Putamen (tissue), 1 donor: Measurements from ENCODE around the gene UBE2O.

Experiments used
- DNase-seq: peaks from one replicate; pipeline ENCODE4 v3.0.0-alpha.2; 2016; ENCODE audit warnings: low spot score

UBE2O gene

DNA sequence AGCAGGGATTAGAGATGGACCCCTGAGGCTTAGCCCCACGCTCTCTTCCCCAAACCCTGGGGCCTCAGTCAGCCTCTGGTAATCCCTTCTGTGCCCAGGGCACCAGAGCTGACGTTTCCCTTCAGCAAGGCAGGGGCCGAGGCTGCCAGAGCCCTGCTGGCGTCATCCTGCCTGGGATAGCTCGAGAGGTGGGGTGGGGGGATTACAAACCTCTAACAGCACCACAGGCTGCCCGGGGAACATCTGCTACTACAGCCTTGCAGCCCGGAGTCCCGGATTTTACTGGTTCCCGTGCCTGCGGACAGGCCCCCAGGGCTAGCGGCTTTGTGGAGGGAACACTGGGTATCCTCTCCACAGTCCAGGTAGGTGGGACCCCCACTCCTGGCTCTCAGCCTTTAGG is 14.4 kb upstream of the UBE2O start, which contains the start of gene AANAT:
AANAT (plus strand) TSS at position 238 of the 400 bp plus-strand sequence. CDS start 1,144 bp downstream, outside the sequence.
- DNase-seq: no peak

DNA sequence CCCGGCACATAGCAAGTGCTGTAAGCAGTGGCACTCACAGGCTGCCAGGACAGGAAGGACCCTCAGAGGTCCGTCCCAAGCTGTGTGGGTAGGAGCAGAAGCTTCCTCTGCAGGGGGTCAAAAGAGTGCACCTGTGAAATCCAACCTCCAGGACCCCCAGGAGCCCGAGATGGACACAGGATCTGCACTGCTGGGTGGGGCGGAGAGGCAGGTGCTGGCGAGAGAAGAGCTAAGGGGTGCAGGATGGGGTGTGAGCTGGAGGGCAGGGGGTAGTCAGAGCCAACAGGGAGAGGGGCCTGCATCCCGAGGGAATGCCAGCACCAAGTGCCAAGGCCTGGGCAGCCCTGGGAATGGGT is 13.8 kb upstream of the UBE2O start:
- DNase-seq: no peak

DNA sequence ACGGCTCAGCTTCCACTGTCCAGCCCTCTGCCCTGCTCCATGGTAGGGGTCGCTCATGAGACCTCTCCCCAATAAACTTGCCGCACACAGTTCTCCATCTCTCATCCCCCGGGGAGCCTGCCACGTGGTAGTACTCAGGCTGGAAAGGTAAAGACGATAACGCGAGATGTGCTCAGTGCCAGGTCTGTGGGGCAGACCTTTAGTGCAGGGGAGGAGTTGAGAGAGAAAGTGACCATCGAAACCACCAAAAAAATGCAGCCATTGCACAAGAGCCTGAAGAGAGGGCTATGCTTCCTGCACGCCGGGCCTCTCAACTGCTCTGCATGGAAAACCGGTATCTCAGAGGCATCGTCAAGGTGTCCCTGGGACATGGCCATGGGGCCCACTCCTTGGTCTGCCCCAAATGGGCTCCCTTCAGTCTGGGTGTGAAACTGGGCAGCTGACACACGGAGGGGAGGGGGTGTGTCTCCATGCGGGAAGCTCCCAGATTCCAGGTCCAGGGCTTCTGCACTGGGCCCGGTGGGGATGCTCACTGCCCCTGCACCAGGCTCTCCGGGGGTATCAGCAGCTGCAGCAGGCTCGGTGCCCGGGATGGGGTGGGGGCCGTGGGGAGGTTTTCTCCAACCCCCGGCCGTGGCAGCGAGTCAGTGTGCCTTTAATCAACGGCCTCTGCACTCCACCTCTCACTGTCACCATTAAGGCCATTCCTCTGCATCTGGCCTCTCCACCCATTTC is 9.8 kb upstream of the UBE2O start:
- DNase-seq: no peak

DNA sequence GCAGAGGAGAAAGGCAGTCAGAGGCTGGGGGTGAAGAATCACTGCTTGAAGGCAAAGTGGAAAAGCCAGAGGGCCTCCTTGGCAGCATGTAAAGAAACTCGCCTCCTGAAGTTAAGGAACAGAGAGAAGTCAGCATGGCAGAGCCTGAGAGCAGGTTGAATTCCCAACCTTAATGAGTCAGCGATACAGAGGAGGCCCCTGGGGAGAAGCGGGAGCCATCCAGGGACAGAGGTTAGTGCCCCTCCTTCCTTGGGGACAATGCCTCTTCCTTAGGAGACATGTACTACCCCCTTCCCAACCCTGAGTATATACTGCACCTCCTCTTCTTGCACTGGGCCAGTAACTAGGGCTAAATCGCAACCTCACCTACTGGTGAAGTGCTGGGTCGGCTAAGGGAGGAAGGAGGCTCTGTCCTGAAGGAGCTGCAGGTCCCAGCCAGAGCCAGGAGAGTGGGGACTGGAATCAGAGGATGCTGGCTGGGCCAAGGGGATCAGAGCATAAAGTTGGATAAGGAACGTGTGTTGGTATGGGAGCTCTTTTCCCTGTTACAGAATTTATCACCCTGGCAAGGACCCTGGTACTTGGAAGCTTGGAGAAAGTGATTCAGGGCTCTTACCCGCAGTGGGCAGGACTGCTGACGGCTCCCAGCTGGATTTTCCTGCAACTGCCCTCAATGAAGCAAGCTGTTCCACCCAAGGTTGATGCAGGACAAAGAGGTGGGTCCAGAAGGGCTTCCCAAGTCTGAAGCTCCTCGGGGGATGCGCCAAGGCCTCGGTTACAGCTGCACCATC is 9.0 kb upstream of the UBE2O start:
- no peak for DNase-seq

DNA sequence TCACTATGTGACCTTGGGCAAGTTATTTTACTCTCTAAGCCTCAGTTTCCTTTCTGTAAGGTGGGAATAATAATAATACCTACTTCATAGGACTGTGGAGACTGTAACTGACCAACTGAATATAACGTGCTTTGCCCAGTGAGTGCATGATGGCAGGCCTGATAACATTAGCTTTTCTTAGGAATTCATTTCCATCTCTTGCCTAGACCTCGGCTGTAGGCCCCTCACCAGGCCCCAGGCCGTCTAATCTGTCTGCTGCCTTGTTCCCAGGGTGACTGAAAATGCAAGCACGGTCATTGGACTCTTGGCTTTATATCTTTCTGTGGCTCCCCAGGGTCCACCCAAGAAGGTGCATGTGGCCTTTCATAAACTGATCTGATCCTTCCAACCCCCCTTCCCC is 6.7 kb upstream of the UBE2O start:
- no peak for DNase-seq

DNA sequence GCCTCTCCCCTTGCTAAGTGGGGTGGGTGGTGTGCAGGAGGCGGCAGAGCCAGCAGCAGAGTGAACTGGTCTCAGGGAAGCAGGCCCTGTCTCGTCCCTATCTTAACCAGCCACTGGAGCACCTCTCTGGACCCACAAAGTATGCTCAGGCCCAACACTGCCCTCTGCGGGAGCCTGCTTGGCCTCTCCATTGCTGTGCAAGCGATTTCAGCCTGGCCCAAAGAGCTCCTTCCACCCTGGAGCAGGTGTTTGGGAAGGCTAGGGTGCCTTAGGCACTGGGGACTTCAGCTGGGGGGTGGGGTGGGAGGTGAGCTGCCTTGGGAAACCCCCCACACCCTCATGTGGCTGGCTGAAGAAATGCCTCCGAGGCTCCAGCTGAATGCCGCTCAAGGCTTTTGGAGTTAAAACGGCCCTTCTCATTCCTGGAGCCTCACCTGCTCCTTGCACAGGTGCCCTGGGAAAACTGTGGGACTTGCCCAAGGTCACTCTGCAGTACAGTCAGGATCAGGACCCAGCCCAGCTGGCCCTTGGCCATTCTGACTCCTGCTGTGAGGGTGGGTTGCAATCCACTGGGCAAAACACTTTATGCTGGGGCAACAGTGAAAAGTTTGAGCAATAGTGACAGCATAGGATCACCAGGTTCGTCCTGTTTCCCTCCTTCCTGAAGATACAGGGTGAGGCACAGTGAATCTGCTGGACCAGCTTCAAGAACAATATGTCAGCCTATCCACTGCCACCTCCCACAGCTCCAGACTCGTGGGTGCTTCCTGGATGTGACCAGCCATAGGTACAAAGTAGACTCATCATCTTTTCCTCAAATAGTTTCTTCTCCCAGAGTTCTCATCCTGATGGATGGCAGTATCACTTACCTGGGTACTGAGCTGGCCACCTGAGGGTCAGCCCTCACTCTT is 5.9 kb upstream of the UBE2O start:
- DNase-seq: no peak

DNA sequence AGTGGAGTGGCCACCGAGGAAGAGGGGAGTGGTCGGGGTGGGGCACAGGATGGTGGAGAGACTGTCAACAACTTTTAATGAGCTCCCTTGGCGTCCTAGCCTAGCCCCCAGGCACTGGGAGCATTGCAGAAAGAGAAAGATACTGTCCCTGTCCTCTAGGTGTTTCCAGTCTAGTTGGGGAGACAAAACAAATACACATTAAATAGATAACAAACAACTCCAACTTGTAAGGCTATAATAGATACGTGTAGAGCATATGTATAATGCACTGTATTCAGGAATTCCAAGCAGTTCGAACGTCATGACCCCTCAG is 435 bp upstream of the UBE2O start:
- DNase-seq: no peak

DNA sequence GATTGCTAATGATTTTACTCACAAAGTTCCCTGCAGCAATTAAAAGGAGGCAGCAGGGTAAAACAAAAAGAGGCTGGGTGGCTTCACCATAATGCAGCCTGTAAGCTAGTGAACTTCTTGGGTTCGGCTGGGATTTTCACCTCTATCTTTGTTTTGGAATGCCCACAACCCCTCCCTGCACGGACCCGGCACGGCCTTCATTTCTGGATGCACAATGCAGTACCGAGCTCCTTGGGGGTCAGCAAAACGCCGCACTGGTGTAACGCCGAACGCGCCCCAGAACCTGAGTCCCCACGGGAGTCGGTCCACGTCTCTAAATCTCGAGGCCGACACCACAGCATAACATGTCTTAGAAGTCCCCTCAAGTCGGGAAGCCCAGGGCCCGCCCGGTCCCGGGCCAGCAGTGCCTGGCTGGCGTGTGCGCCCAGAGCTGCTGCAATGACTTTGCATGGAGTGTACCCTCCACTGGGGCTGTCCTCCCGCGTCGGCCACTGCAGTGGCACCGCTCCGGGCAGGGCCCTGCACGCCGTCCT is 759 bp downstream of the UBE2O start:
- DNase-seq: no peak

DNA sequence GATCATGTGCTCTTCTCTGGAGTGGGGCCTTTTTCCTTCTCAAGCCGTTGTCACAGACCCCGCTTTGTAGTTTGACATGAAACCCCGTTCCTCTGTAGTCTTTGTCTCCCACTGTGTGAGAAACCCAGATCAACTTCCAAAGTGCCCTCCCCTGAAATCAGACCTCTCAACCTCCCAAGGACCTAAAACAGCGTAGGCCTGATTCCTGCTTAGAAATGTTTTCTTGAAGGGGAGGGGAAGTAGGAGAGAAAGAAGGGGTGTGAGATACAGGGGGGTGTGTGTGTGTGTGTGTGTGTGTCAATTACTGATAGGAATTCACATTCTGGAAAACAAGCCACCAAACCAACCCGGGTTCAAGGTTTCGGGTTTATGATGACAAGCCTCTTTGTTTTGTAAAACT is 1.4 kb downstream of the UBE2O start:
- no peak for DNase-seq

DNA sequence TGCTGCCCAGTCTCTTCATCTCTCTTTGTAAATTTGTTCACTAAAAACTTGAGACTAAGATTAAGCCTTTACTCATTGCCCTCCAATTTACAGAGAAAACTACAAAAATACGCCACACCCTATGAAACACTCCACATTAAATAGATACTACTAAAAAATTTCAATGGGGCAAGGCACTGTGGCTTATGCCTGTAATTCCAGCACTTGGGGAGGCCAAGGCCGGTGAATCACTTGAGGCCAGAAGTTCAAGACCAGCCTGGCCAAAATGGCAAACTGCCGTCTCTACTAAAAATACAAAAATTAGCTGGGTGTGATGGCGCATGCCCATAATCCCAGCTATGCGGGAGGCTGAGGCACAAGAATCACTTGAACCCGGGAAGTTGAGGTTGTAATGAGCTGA is 3.8 kb downstream of the UBE2O start:
- no peak for DNase-seq

DNA sequence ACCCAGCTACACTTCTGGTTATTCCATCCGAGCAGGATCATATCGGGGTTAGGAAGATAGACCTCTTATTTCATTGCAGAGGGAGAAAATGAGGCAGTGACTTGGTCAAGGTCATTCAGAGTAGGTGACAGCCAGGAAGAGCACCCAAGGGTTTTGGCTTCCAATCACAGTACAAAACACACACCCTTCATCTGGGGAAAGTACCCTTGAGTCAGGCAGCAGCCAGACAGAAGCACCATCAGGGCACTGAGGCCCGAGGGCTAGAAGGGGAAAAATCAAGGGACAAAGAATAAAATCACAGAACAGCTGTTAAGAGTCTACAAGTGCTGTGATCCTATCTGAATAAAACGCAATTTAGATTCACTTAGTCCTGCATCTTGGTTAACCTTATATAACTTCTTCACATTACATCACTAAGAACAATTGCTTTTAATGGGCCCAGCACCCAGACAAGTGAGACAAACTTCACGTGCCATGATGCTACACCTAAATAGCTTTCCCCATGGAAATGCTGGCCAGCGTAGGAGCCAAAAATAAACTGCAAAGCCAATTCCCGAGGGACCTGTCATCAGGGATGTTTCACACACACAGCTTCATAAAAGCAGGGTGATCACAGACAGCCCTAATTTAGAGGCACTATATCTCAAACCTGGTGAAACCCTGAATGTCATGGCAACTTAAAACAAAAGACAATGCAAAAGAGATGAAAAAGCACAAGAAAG is 4.9 kb downstream of the UBE2O start:
- no peak for DNase-seq

DNA sequence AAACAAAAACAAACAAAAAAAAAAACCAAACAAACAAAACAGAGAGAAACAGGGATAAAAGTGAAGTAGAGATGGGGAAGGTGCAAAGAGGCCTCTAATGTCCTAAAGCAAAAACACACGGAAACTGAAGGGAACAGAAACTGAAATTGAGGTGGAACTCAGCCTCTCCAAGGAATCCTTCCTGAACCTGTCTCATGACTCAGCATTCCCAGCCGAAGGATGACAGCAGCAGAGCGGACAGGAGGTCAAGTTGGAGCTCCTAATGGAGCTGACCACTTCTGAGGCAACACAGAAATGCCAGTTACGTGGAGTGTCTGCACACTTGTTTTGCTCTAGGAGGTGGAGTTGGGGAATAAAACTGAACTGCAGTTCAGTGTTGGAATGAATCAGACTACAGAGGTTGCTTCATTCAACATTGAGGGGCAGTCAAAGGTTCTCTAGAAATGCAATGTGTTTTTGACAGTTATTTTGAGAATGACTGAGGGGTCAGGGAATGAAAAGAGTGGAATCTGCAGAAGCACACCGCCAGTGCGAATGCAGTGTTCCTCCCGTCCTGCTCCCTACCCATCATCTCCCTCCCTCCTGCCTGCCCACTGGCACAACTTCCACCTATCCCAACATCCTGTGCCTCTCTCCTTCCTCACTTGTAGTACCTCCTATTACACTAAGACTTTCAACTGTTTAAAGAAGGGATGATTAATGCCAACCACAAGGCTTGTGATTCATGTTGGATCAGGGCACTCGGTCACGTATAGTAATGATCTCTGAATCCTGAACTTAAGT is 6.3 kb downstream of the UBE2O start:
- DNase-seq: no peak

DNA sequence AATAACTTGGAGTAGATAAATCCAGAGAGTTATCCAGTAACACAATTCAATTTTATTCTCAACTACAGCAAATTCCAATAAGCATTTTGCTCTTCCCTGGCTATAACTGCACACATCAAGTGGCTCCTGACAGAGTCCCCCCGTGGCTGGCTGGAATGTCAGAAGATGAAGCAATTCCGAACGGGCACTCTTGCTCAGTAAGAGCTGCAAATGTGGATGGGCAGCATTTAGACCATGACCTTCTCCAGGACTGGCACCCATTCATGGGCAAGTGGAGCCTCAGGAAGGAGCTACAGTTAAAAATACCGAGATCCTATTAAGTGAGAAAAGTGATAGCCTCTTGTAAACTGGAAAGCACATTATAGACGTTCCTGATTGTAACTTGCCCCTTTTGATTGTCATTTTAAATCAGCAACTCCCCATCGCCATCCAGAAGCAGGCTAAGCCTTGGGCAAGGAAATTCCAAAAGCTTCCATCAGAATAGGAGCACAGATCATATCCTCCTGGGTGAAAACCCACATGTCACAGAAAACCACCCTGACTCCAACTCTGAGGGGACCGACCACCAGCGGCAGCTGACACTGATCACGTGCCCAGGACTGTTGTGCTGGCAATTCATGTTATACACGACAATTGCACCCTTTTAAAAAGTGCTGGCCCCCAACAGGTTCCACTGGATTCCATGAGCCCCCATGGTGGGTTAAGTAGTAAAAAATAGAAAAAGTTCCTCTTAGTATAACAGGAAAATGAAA is 7.1 kb downstream of the UBE2O start:
- DNase-seq: no peak

DNA sequence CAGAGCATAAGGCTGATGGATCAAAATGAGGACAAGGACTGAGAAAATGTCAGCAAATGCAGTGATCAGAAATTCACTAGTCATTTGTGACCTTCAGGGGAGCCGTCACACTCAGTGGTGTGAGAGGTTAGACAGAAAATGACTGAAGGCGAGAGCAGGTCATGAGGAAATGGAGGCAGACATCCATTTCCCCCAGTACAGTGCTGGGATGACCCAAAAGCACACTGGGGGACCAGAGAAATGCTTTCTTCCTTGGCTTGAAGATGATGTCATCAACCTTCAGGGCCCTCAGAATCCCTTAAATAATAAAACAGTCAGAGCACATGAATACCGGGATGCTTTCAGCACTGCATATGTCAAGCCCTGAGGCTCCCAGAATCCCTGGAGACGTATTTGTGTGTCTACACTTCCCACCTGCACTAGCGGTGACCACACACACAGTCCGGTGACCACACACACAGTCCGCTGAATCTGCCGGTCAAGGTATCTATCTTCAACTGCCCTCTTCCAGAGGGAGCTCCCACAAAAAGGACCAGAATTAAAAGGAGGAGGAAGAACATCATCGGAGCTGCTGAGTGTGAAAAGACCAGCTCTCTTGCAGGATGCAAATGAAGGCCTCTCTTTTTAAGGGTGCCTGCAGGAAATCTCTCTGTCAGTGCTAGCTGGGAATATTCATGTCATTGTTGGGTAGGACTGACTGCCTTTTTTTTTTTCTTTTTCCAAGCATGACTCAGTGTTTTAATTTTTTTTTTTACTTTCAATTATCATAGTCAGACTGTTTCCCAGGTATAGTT is 8.2 kb downstream of the UBE2O start:
- DNase-seq: peak; percentile 63

DNA sequence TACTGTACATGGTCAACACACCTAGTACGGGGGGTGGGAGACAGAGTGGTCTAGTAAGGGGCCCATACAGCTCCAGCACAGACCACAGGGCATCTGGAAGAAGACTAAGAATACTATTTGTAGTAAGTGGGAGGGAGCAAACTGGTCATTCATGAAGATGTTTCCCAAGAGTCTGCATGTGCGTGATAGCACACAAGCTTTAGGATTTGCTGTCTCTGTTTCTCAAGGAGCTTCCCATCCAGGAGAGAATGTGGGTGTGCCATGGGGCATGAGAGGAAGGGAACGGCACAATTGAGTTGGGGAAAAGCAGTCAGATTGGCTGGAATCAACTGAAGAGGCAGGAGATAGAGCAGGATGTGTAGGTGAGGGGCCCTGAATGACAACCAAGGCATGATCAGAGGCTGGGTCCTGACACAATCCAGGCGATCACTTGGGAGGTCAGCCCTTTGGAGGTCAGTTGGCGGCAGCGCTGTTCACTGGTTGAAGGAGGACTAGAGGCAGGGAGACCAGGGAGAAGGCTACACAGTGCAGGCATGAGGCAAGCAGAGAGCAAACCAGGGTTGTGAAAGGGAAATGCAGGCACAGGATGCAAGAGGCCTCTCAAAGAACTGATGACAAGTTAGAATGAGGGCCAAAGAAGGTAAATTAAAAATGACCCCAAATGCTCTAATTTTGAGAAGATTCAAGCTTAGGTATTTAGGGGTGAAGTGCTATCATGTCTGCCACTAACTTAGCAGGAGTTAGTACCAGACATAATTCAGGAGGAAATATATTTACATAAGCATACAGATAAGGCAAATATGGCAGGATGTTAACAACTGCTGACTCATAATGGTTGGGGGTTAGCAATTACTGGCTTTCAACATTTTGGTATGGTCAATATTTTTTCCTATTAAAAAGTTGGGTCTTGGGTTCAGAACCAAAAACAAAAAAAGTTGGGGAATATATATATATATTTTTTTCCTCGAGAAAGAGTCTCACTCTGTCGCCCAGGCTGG is 10.3 kb downstream of the UBE2O start:
- no peak for DNase-seq

DNA sequence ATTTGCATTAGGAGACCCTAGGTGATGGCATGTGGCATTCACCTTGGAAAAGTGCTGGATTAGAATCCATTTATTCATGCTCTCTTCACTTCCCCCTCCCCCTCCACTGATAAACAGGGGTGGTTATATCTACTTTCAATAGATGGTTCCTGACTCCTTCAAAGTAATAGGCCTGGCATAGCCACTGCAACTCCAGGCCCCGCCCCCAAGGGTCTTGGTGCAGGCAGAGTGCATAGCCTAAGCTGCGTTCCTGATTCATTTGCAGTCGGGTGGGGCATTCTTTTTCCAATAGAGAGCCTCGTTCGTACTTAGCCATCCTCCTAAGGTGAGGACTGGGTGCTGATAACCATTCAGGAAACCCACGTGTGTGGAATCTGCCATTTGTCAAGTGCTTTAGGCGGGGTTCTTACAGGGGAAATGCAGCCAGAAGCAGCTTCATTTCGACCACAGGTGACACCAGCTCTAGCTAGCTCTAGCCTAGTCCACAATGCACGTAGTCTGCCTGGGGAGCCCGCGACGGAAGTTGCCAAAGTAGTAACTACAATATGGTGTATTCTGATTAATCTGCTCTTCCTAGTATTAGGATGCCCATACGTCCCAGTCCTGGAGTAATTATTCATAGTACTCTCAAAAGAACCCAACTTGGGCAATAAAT is 11.1 kb downstream of the UBE2O start:
- DNase-seq: no peak

DNA sequence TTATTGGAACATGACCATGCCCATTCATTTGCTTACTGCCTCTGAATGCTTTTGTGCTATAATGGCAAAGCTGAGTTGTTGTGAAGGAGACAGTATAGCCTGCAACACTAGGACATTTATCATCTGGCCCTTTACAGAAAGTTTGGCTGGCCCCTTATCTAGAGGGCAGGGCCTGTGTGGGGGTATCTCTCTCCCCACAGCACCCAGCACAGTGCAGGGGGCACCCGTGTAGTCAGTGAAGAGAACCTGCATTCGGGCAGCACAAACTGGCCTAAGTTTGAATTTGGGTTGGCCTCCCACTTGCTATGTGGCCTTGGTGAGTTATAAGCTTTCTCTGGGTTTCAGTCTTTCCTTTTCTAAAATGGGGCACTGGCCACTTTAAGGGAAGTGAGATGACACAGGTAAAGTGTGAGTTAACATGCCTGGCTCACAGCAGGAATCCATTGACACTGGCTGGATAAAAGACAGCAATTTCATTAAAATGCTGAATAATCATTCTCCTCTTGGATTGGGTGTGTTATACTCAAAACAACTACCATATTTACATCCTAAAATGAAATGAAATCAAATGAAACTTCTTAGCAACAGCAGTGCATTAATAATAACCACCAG is 12.1 kb downstream of the UBE2O start:
- DNase-seq: no peak
